ENCODE measurements around the gene STAB2.
"Not testable (repeated sequence)": the region's sequence is repeated elsewhere in the genome, so short reads cannot be mapped to it uniquely, and the experiment has no call there.

Gene STAB2

GRCh38 chr12:103791350-103791920, 204.4 kb downstream of the STAB2 start:
- DNase-seq: no peak

- DNase-seq: no peak
Observed at GRCh38 chr12:103793046-103793445, 206.0 kb downstream of the STAB2 start.

- DNase-seq: no peak
Observed at GRCh38 chr12:103793512-103794045, 206.5 kb downstream of the STAB2 start.

- DNase-seq: no peak
Observed at GRCh38 chr12:103794309-103795213, 207.5 kb downstream of the STAB2 start.

- no peak for DNase-seq
Observed at GRCh38 chr12:103798586-103798985, 211.5 kb downstream of the STAB2 start.

- no peak for DNase-seq
Observed at GRCh38 chr12:103799504-103799856, 212.4 kb downstream of the STAB2 start.

- DNase-seq: peak; percentile 82
Observed at GRCh38 chr12:103799857-103800771, 213.0 kb downstream of the STAB2 start.

- DNase-seq: no peak
Observed at GRCh38 chr12:103801709-103802585, 214.9 kb downstream of the STAB2 start.

GRCh38 chr12:103802586-103802886, 215.5 kb downstream of the STAB2 start:
- DNase-seq: no peak

GRCh38 chr12:103803847-103804246, 216.8 kb downstream of the STAB2 start:
- DNase-seq: no peak

GRCh38 chr12:103805655-103806360, 218.7 kb downstream of the STAB2 start:
- DNase-seq: no peak

GRCh38 chr12:103806803-103807202, 219.7 kb downstream of the STAB2 start:
- DNase-seq: no peak

GRCh38 chr12:103807561-103808238, 220.6 kb downstream of the STAB2 start:
- DNase-seq: no peak

- no peak for DNase-seq
Observed at GRCh38 chr12:103808239-103808880, 221.3 kb downstream of the STAB2 start.

GRCh38 chr12:103809154-103809553, 222.1 kb downstream of the STAB2 start:
- DNase-seq: no peak

GRCh38 chr12:103809639-103810038, 222.6 kb downstream of the STAB2 start:
- not testable (repeated sequence) for DNase-seq

- no peak for DNase-seq
Observed at GRCh38 chr12:103810111-103810510, 223.0 kb downstream of the STAB2 start.

GRCh38 chr12:103811791-103812190, 224.7 kb downstream of the STAB2 start:
- DNase-seq: no peak

GRCh38 chr12:103812789-103813188, 225.7 kb downstream of the STAB2 start:
- DNase-seq: no peak

GRCh38 chr12:103813426-103813825, 226.4 kb downstream of the STAB2 start:
- no peak for DNase-seq

Measured in NCI-H510A (cell line).